H4 (cell line): ENCODE results near the gene FAM163B. TPM values are rescaled to one million over a fixed set of nuclear protein-coding genes. Genes with fewer than 3 reads are reported as not detected.

Source experiments
- DNase-seq: peaks from one replicate; pipeline ENCODE4 v3.0.0-alpha.2; 2015; ENCODE audit warnings: low spot score
- total RNA-seq: library from RNA; depleted of rRNA; stranded (reverse); fragments of >200 nt; shearing (Covaris generic); gene quantifications from 2 replicates; pipeline ENCODE4 v1.2.3, GENCODE V29; 2014; rRNA removed

Gene FAM163B
- total RNA-seq, 1 experiment from 2014 or later, result not detected

DNA sequence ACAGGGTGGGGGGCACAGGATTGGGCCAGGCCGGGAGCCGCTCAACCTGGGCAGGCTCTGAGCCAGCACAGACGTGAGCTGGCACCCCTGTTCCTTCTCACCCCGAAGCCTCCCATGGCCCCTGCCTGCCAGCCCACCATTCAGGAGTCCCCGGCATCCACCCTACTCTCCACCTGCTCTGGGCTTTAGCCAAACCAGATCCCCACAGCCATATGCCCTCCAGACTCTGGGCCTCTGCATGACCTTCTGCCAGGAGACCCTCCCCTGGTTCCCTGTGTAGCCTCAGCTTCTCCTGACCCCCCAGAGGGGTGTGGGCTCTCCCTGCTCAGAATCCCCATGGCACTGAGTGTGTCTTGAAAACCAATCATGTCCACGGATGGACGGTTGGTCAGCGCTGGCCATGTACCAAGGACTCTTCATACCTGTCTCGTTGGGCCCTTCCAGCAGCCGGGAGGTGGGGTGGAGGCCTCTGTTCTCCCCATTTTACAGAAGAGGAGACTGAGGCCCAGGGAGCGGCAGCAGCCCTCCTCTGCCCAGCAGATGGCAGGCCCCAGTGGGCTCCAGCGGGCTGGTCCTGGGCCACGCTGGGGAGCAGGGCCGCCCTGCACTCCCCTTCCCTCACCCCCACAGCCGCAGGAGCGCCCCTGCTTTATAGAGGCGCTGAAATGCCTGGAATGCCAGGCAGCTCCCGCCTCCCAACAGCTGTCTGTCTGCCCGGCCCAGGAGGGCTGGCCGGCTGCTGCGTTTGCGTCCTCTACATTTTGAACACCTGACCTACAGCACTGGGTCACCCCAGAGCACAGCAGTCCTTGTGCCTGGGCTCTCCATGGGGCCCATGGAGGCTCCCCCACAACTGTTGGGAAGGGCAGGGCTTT lies 81.0 kb downstream of the FAM163B start:
- DNase-seq, result no peak

DNA sequence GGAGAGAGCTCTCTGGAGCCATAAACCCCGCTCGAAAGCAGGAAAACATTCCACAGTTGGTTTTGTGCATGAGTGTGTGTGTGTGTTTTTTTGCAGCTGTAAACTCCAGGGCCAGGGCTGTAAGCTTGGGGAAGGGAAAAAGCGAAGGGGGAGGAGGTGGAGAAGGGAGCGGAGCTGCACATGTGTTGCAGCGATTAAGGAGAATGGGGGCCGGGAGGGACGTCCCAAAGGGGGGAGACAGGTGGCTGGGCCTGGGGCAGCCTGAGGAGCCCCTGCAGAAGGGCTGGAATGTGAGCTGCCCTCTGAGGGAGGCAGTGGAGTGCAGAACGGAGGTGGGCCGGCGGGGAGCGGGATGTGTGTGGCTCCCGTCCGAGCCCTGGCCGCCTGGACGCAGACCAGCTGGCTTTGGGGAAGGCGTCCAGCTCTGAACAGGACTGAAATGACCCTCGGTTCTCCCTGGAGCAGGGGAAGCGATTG lies 81.7 kb downstream of the FAM163B start:
- DNase-seq, result no peak

Other genes starting within 250 kb of the FAM163B start
- gene SURF4, start 233.3 kb downstream of the FAM163B start, total RNA-seq, result 220 and 254 TPM in 2 replicates
- gene STKLD1, start 233.0 kb downstream of the FAM163B start, total RNA-seq, result 0.62 and 1.0 TPM in 2 replicates
- gene REXO4, start 191.4 kb downstream of the FAM163B start, total RNA-seq, result 11.5 and 15.8 TPM in 2 replicates
- 0.06 and 0.12 TPM in 2 replicates for gene ADAMTS13, start 187.0 kb downstream of the FAM163B start, total RNA-seq
- gene CACFD1, start 149.4 kb downstream of the FAM163B start, total RNA-seq, result 2.5 TPM in 2 replicates
- 4.0 and 5.1 TPM in 2 replicates for gene SLC2A6, start 130.3 kb downstream of the FAM163B start, total RNA-seq
- not detected in 2 replicates for gene MYMK, start 84.4 kb downstream of the FAM163B start, total RNA-seq
- gene ADAMTSL2, start 74.7 kb downstream of the FAM163B start, total RNA-seq, result not detected in 2 replicates
- not detected in 2 replicates for gene DBH, start 27.0 kb upstream of the FAM163B start, total RNA-seq
- gene SARDH, start 129.0 kb upstream of the FAM163B start, total RNA-seq, result 0.06 and 0.49 TPM in 2 replicates